Ovary (tissue), 9 donors: ENCODE data around the gene TUBA1B. TPM values are rescaled to one million over a fixed set of nuclear protein-coding genes. Genes with fewer than 3 reads are reported as not detected.
A peak's percentile ranks its signal among the peaks of the same experiment; 100 is the strongest.

ENCODE experiments used
- DNase-seq, 5 donors: peaks; one replicate each; pipeline ENCODE4 v3.0.0-alpha.2; 2019 to 2020
- H3K27ac ChIP-seq, 2 donors: fragments of 200-600 bp; one replicate each; pipeline versions ENCODE4 v1.5.1 to v1.8.0; 2019 to 2022
- H3K27me3 ChIP-seq: fragments of 200-600 bp; one replicate; pipeline ENCODE4 v1.8.0; 2022
- H3K36me3 ChIP-seq: fragments of 200-600 bp; sonication (generic); one replicate; pipeline ENCODE4 v1.5.1; 2019
- H3K4me1 ChIP-seq: one replicate; pipeline ENCODE4 v1.8.1; 2013; ENCODE audit warnings: mild to moderate bottlenecking, moderate library complexity; ENCODE audit not compliant: insufficient read depth
- H3K4me3 ChIP-seq: fragments of 200-600 bp; sonication (generic); one replicate; pipeline ENCODE4 v1.5.1; 2017
- H3K9me3 ChIP-seq, 2 donors: fragments of 200-600 bp in 1 of 2; sonication (generic) in 1 of 2; one replicate each; pipeline versions ENCODE4 v1.5.1 to v1.8.1; 2013 to 2019; ENCODE audit warnings: mild to moderate bottlenecking in 1 of 2, moderate library complexity in 1 of 2
- EP300 ChIP-seq: sonication (generic); formaldehyde crosslinking; IDR thresholded peaks from one replicate; pipeline ENCODE4 v1.6.1; 2017; ENCODE audit warnings: antibody characterized with exemption
- POLR2A ChIP-seq: fragments of 450-650 bp; IDR thresholded peaks from one replicate; pipeline ENCODE4 v1.6.1; 2017; ENCODE audit warnings: antibody characterized with exemption, mild to moderate bottlenecking, moderate library complexity
- WGBS, 3 donors: extraction: QIAGEN DNeasy Blood & Tissue Kit in 1 of 3; methylation state at CpG; one replicate each; pipeline versions ENCODE4 v1.1.5 to v1.1.7; 2013 to 2017; 5-methylcytosine and 5-hydroxymethylcytosine counted together
- intact Hi-C, 4 donors: fragments of 100-400 bp; cut with DNase I; formaldehyde crosslinking; loops; one replicate each; pipeline versions ENCODE4 v1.11.0 to v1.15.1; 2022 to 2023
- polyA plus RNA-seq, 2 donors: library from polyadenylated mRNA; stranded (reverse); fragments of 200-250 nt in 1 of 2; fragments of 350-450 nt in 1 of 2; fragmentation: Illumina TruSeq in 1 of 2; extraction: RNeasy Lipid Tissue Mini Kit (QIAGEN cat#74804) in 1 of 2; gene quantifications; one replicate each; pipeline ENCODE4 v1.2.3, GENCODE V29; 2013 to 2014
- total RNA-seq, 7 donors: library from RNA; depleted of rRNA in 2 of 7; stranded (reverse); fragments of >200 nt in 2 of 7; fragmentation: NEBNext Ultra II Directional in 3 of 7; extraction: Animal tissue kit (Norgen Biotek cat#: 25700) in 3 of 7; gene quantifications; one replicate each; pipeline versions ENCODE4 v1.1.0 to v1.2.4, GENCODE V29; 2016 to 2023
- TF ChIP-seq, protein P1 (sequence below), 3 donors: fragments of 450-650 bp in 2 of 3; fragments of 200-600 bp in 1 of 3; IDR thresholded peaks; one replicate each; pipeline versions ENCODE4 v1.5.1 to v1.8.0; 2016 to 2022; ENCODE audit warnings: antibody characterized with exemption in 3 of 3, mild to moderate bottlenecking in 1 of 3
- donor health status: DM: no; HTN: no; CAD: no; lungs with moderate emphysema.
- donor health status: DM: no; HTN: no; CAD: no.
- donor health status: Bipolar disorder and iron deficiency.
- donor health status: DM: yes; HTN: yes; CAD: no.
- donor health status: DM: no; HTN: no; CAD: no.
- donor health status: DM: yes; HTN: yes; CAD: no.

The TUBA1B gene
- total and polyA plus RNA-seq, 9 donors: 281 to 705 (median 340) TPM

- peak in 3 of 5 donors; percentile 43 to 57 (median 52) for DNase-seq
- H3K27me3 ChIP-seq: peaks cover 3% of the 10 kb centered on the region
- WGBS, 3 donors: 2 to 3% (median 3%) methylated on average over 35 to 49 of the region's 49 CpGs
- no peak within 1 kb of the TSS for H3K27ac ChIP-seq
- intact Hi-C loops: loop anchor here in 2 of 4 donors (5.0 to 10.0 kb wide), 2 partner anchors 138 to 140 kb away; no protein-coding TSS in a partner anchor
- H3K4me1 ChIP-seq: peaks cover 10% of the 10 kb centered on the region
- no peaks in the 10 kb centered on the region for H3K36me3 ChIP-seq
- no peak within 1 kb of the TSS for H3K4me3 ChIP-seq
- TF ChIP-seq POLR2A (no peak), EP300 (no peak)
- TF ChIP-seq, protein P1, sequence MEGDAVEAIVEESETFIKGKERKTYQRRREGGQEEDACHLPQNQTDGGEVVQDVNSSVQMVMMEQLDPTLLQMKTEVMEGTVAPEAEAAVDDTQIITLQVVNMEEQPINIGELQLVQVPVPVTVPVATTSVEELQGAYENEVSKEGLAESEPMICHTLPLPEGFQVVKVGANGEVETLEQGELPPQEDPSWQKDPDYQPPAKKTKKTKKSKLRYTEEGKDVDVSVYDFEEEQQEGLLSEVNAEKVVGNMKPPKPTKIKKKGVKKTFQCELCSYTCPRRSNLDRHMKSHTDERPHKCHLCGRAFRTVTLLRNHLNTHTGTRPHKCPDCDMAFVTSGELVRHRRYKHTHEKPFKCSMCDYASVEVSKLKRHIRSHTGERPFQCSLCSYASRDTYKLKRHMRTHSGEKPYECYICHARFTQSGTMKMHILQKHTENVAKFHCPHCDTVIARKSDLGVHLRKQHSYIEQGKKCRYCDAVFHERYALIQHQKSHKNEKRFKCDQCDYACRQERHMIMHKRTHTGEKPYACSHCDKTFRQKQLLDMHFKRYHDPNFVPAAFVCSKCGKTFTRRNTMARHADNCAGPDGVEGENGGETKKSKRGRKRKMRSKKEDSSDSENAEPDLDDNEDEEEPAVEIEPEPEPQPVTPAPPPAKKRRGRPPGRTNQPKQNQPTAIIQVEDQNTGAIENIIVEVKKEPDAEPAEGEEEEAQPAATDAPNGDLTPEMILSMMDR (IDR thresholded peaks at IDR 0.05): no peak
- no peaks in the 10 kb centered on the region for H3K9me3 ChIP-seq
Measured at GRCh38 chr12:49094160-49094974, 36.8 kb downstream of the TUBA1B start, which contains the start of gene DHH. Gene DHH, minus strand, starts transcription at chr12:49094801. Its CDS starts 289 bp downstream, at chr12:49094512.

DNA sequence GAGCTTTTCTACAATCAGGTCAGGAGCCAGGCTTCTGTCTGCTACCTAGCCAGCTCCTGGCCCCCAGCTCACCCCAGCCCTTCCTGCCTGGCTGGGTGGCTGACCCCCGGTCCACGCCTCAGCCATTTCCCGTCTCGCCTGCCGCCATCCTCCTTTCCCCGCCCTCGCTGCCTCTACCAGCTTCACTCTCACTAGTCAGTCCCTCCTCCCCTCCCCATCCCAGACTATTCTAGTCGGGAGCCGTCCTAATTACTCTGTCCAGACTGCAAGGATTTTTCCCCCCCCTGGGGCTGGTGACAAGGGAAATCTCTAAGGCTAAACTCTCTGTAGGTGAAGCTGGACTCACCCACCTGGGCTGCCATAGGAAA, 37.4 kb downstream of the TUBA1B start:
- H3K4me1 ChIP-seq: peaks cover 10% of the 10 kb centered on the region
- peaks cover 3% of the 10 kb centered on the region for H3K27me3 ChIP-seq
- H3K9me3 ChIP-seq: no peaks in the 10 kb centered on the region
- intact Hi-C loops: loop anchor here in 2 of 4 donors (5.0 to 10.0 kb wide), 2 partner anchors 139 to 141 kb away; no protein-coding TSS in a partner anchor
- 3 to 9% (median 8%) methylated on average over 9 of the region's 9 CpGs for WGBS, 3 donors
- TF ChIP-seq, protein P1 (IDR thresholded peaks at IDR 0.05): no peak
- TF ChIP-seq POLR2A (no peak), EP300 (no peak)
- no peaks in the 10 kb centered on the region for H3K36me3 ChIP-seq
- no peak overlapping the region for H3K27ac ChIP-seq
- no peak for DNase-seq
- no peak overlapping the region for H3K4me3 ChIP-seq

DNA sequence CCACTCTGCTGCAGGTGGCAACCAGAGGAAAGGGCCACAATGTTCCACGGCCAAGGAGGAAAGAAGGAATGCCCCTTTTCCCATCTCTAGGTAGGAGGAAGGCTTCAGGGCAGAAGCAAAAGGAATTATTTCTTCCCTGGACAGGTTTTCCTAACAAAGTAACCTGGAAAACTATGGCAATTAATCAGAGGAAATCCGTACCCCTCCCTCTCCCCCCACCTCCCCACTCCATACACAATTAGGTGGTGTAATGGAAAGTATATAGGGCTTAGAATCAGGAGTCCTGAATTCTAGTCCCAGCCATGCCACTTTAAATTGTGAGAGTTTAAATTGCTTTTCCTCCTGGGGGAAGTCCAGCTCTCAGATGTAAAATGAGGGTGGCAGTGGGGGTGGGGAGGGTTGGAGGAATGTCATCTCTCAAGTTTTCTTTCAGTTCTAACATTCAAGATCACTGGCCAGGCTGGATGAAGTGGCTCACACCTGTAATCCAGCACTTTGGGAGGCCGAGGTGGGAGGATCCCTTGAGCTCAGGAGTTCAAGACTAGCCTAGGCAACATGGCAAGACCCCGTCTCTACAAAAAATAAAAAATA, 38.3 kb downstream of the TUBA1B start:
- intact Hi-C loops: loop anchor here in 2 of 4 donors (5.0 to 10.0 kb wide), 2 partner anchors 139 to 142 kb away; no protein-coding TSS in a partner anchor
- 48 to 69% (median 55%) methylated on average over 4 of the region's 4 CpGs for WGBS, 3 donors
- DNase-seq: no peak
- no peak overlapping the region for H3K27ac ChIP-seq
- TF ChIP-seq EP300 (no peak), POLR2A (no peak)
- TF ChIP-seq, protein P1 (IDR thresholded peaks at IDR 0.05): no peak
- H3K36me3 ChIP-seq: no peaks in the 10 kb centered on the region
- peaks cover 3% of the 10 kb centered on the region for H3K27me3 ChIP-seq
- H3K9me3 ChIP-seq: no peaks in the 10 kb centered on the region
- H3K4me3 ChIP-seq: no peak overlapping the region
- H3K4me1 ChIP-seq: peaks cover 13% of the 10 kb centered on the region

GRCh38 chr12:49092086-49092815, 38.9 kb downstream of the TUBA1B start:
- peak overlapping the region; percentile 1 for H3K4me3 ChIP-seq
- 2 to 5% (median 4%) methylated on average over 32 of the region's 32 CpGs for WGBS, 3 donors
- H3K27ac ChIP-seq: no peak overlapping the region
- intact Hi-C loops: loop anchor here in 2 of 4 donors (5.0 to 10.0 kb wide), 2 partner anchors 140 to 143 kb away; no protein-coding TSS in a partner anchor
- H3K36me3 ChIP-seq: no peaks in the 10 kb centered on the region
- peaks cover 3% of the 10 kb centered on the region for H3K27me3 ChIP-seq
- peaks cover 13% of the 10 kb centered on the region for H3K4me1 ChIP-seq
- DNase-seq: peak in 2 of 5 donors; percentile 51 to 62
- no peaks in the 10 kb centered on the region for H3K9me3 ChIP-seq
- TF ChIP-seq, protein P1 (IDR thresholded peaks at IDR 0.05): no peak
- TF ChIP-seq EP300: no peak
- TF ChIP-seq POLR2A: no peak
